Mucosa of gallbladder (tissue), 1 donor: Measurements from ENCODE around the gene ILF3. TPM values are rescaled to one million over a fixed set of nuclear protein-coding genes. Genes with fewer than 3 reads are reported as not detected.

Source experiments
- DNase-seq: peaks from one replicate; pipeline ENCODE4 v3.0.0-alpha.2; 2020; ENCODE audit warnings: low spot score
- total RNA-seq: library from RNA; stranded (reverse); gene quantifications from one replicate; pipeline ENCODE4 v1.2.1, GENCODE V29; 2021
- donor health status: DM: no; HTN: no; CAD: no.

ILF3 gene
- 162 TPM for total RNA-seq

DNA sequence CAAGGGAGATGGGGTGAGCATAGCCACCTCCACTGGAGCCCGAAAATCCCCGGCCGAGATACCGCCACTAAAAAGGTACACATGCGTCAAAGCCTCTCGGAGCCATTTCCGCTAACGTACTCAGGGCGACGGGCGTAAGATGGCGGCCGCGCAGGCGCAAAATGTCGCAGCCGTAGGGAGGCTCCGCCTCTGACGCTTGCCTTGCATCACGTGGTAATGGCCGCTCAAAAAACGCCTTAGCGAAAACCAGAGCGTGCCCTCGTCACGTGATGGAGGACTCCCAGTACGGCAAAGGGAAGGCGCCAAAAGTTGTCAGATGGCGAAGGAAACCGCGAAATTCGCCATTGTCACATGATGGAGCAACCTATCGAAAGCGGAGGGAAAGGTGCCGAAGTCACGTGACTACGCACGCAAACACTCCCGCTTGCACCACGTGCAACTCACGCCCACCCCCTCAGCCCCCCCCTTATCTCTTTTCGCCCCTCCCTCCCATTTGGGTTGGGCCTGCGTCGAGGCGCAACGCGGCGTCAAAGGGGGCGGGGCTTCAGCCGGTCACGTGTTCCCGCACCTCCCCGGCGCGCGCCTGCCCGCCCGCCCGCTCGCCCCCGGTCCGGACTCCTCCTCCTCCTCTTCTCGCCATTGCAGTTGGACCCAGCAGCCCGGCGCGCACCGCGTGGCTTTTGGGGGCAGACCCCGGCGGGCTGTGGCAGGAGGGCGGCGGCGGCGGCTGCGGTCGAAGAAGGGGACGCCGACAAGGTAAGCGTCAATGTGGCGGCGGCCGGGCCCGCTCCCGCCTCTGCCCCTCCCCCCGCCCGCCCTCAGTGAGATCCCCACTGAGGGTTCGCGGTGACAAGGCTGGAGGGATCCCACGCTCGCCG is at the start of gene ILF3:
Gene ILF3, plus strand, starts transcription at position 615 of the 878 bp plus-strand sequence. CDS start 16,260 bp downstream, outside the sequence.
- DNase-seq, result peak; percentile 100

GRCh38 chr19:10604460-10604980 is 49.6 kb upstream of the ILF3 start:
- no peak for DNase-seq

- DNase-seq, result no peak
Measured at GRCh38 chr19:10611907-10612306, 42.2 kb upstream of the ILF3 start.

- peak; percentile 77 for DNase-seq
Measured at GRCh38 chr19:10612499-10613119, 41.5 kb upstream of the ILF3 start.

DNA sequence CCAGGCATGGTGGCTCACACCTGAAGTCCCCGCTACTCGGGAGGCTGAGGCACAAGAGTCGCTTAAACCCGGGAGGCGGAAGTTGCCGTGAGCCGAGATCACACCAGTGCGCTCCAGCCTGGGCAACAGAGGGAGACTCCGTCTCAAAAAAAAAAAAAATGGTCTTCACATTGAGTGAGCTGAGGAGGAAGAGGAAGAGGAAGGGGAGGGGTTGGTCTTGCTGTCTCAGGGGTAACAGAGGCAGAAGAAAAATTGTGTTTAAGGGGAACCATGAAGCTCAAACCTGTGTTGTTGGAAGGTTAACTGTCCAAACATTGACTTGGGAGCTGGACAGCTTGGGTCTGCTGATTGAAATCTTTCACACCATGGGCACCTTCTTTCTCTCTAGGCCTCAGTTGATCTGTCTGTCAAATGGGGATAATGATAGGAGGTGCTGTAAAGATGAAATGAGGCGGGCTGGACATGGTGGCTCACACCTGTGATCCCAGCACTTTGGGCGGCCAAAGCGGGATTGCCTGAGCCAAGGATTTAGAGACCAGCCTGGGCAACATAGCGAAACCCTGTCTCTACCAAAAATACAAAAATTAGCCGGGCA is 38.6 kb upstream of the ILF3 start:
- DNase-seq, result no peak

DNA sequence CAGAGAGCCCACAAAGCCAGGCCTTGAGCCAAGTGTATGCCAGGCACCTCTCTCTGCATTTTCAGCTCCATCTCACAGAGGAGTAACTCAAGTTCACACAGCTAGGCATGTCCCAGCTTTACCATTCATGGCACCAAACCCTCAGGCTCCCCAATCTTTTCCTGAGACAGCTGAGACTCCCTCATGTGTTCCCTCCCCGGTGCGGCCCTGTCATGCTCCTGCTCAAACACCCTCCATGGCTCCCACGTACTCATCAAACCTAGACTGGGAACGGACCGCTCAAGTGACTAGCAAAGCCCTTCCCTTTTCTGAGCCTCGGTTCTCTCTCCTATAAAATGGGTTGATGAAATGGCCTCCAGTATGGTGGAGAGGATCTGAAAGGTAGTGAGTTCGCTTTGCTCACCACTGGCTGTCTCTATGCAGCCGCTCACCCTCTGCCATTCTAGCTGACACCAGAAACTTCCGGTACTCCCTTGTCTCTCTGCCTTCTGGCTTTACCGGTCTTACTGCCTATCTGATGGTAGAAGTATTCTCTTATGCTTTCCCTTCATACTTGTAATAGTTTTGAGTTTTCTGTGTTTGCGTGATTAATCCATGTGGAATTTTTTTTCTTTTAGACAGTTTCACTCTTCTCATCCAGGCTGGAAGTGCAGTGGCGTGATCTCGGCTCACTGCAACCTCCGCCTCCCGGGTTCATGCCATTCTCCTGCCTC is 36.6 kb upstream of the ILF3 start:
- DNase-seq, result no peak

DNA sequence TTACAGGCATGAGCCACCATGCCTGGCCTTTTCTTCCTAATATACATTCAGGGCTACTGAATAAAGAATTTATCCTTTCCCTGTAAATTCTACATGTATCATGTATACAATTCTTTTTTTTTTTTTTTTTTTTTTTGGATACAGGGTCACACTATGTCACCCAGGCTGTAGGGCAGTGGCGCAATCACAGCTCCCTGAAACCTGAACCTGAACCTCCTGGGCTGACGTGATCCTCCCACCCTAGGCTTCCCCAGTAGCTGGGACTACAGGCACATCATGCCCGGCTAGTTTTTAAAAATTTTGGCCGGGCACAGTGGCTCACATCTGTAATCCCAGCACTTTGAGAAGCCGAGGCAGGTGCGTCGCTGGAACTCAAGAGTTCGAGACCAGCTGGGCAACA is 35.3 kb upstream of the ILF3 start:
- DNase-seq, result no peak

- DNase-seq, result no peak
Measured at GRCh38 chr19:10620786-10621185, 33.4 kb upstream of the ILF3 start.

- DNase-seq, result no peak
Measured at GRCh38 chr19:10621966-10622365, 32.2 kb upstream of the ILF3 start.

- DNase-seq, result no peak
Measured at GRCh38 chr19:10624585-10624984, 29.6 kb upstream of the ILF3 start.

DNA sequence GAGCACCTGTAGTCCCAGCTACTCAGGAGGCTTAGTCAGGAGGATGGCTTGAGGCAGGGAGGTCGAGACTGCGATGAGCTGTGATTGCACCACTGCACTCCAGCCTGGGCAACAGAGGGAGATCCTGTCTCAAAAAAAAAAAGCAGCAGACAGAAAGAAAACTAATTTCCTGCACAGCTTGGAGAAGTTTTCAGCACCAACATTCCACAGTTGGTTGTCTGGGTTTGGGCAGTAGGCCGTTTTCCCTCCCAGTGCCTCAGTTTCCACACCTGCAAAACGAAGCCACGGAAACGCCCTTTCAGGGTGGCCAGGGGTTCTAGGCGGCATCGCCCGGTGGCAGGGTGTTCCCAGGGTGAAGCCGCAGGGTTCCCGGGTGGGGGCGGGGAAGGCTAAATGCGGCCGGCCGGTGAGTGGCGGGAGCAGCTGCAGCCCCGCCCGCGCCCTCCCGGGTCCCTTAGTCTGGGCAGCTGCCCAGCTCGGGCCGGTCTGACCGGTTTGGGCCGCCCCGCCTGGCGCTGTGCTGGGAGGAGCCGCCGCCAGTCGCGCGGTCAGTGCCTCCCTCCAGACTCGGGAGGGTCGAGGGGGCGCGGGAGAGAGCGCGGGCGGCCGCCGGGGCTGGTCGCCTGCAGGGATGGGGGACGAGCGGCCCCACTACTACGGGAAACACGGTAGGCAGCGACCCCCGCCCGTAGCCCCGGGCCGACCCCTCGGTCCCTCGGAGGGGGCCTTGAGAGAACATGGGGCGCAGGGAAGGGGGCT is 29.0 kb upstream of the ILF3 start, which contains the start of gene SLC44A2:
Gene SLC44A2, plus strand, starts transcription at position 551 of the 759 bp plus-strand sequence. Its CDS starts 81 bp downstream, at position 632.
- DNase-seq, result peak; percentile 88

GRCh38 chr19:10625762-10626138 is 28.4 kb upstream of the ILF3 start:
- no peak for DNase-seq

- DNase-seq, result no peak
Measured at GRCh38 chr19:10631874-10632273, 22.3 kb upstream of the ILF3 start.

GRCh38 chr19:10634430-10634829 is 19.7 kb upstream of the ILF3 start:
- no peak for DNase-seq

DNA sequence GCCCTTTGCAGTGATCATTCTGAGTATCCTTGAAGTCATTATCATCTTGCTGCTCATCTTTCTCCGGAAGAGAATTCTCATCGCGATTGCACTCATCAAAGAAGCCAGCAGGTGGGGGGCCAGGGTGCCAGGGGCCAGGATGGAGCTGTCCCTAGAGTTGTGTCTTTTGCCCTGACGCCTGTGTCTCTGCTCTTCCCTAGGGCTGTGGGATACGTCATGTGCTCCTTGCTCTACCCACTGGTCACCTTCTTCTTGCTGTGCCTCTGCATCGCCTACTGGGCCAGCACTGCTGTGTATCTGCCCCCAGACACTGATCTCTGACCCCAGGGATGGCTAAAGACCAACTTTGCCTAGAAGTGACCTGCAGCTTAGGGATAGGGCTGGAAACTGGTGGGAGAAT is 19.2 kb upstream of the ILF3 start:
- no peak for DNase-seq

GRCh38 chr19:10636304-10636972 is 17.7 kb upstream of the ILF3 start:
- DNase-seq, result no peak

DNA sequence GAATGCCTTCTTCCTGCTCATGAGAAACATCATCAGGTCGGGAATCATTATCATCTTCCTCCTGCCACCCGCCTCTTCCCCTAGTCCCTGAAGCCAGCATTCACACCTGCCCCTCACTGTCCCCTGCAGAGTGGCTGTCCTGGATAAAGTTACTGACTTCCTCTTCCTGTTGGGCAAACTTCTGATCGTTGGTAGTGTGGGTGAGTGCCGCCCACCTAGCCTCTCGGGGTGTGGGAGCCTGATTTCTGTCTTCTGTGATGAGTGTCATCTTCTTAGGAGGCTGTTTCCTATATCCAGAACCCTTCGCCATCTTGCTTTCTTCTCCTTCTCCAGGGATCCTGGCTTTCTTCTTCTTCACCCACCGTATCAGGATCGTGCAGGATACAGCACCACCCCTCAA is 16.3 kb upstream of the ILF3 start:
- no peak for DNase-seq

DNA sequence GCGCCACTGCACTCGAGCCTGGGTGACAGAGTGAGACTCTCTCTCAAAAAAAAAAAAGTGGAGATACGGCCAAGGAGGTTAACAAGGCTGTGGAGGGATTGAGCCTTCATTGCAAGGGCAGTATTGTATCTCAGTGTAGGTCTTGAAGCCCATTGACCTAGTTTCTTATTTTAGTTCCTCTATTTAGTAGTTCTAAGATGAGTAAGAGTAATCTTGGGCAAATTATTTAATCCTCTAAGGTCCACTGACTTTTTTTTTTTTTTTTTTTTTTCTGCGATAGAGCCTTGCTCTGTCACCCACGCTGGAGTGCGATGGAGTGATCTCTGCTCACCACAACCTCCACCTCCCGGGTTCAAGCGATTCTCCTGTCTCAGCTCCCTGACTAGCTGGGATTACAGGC is 14.3 kb upstream of the ILF3 start:
- DNase-seq, result no peak

GRCh38 chr19:10640361-10640760 is 13.8 kb upstream of the ILF3 start:
- DNase-seq, result no peak

- DNase-seq, result no peak
Measured at GRCh38 chr19:10641248-10641647, 12.9 kb upstream of the ILF3 start.
